GM12892 (cell line): ENCODE data around the gene KIRREL3.

Source experiments
- POLR2A ChIP-seq: IDR thresholded peaks from 2 replicates; pipeline ENCODE4 v1.6.1; 2011; ENCODE audit warnings: low read depth, low read length, control low read depth
- POLR2AphosphoS5 ChIP-seq: IDR thresholded peaks from 2 replicates; pipeline ENCODE4 v1.6.1; 2011; ENCODE audit warnings: low read depth, low read length, control low read depth
- TAF1 ChIP-seq: IDR thresholded peaks from 2 replicates; pipeline ENCODE4 v1.6.1; 2011; ENCODE audit warnings: low read depth, mild to moderate bottlenecking, control low read depth, low read length, borderline replicate concordance

DNA sequence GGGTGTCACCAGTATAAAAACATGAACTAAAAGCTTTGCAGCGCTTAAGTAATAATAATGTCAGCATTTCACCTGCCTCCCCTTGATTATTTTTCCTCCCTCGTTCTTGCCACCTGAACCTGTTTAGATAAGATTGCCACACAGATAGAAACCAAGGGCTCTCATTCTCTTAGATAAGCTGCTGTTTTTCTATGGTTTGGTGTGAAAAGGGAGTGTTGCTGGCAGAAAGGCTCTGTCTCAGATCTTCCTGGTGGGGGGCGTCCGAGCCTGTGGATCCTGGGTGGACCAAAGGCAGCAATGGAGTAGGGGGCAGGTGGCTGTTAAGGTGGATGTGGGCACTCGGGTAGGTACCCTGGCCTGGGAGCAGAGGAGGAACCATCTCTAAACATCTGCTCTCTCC lies 497.6 kb downstream of the KIRREL3 start:
- TF ChIP-seq TAF1: no peak
- no peak for TF ChIP-seq POLR2AphosphoS5
- TF ChIP-seq POLR2A: no peak
